ENCODE data around the gene PRKCQ. TPM values are rescaled to one million over a fixed set of nuclear protein-coding genes. Genes with fewer than 3 reads are reported as not detected.

Gene PRKCQ
- total and polyA plus RNA-seq, 2 of the 8 experiments (the other 6 are each of a cell fraction or from before 2014, with no cell fraction given), result 9.1 to 22.6 TPM

GRCh38 chr10:6423004-6423403, 157.1 kb downstream of the PRKCQ start:
- H2BK5ac ChIP-seq (ENCODE audit: low read depth, low read length), result no peak overlapping the region
- no peak overlapping the region for H2BK15ac ChIP-seq (ENCODE audit: low read length)
- H3K79me1 ChIP-seq (ENCODE audit: low read depth, low read length), result no peaks in the 10 kb centered on the region
- no peak overlapping the region for H2BK120ac ChIP-seq (replicated peaks; ENCODE audit: low read depth, low read length)
- peaks cover 0 to 4% (median 0%) of the 10 kb centered on the region in 4 experiments; a peak in 5 of 8 replicates for H3K36me3 ChIP-seq (ENCODE audit: control insufficient read depth in 2 of 4, insufficient read depth in 4 of 4, low read length in 3 of 4)
- WGBS, 2 experiments (ENCODE audit: extremely low coverage in 1 of 2, insufficient coverage in 1 of 2, insufficient read length in 1 of 2, insufficient replicate concordance in 2 of 2, low coverage in 1 of 2, low lambda C conversion rate in 2 of 2, missing lambda C conversion rate in 1 of 2), result 91% methylated on average over 4 of the region's 4 CpGs; no CpG with 5 or more reads in 1 of the 2 experiments
- no peak overlapping the region for H4K5ac ChIP-seq (ENCODE audit: insufficient read length, low read depth, low read length)
- H3K14ac ChIP-seq (ENCODE audit: insufficient read length), result no peak overlapping the region
- H2AK5ac ChIP-seq (ENCODE audit: low read depth, low read length), result no peak overlapping the region
- H3K79me2 ChIP-seq (ENCODE audit: control insufficient read depth in 1 of 2, insufficient read depth in 2 of 2, low read length in 2 of 2), result no peaks in the 10 kb centered on the region
- ChIA-PET CTCF (ENCODE audit: partially characterized antibody) (interaction anchor here (1.0 kb wide), 1 partner anchor 13 kb away, joined by 4 read pairs; no protein-coding TSS in a partner anchor), POLR2A (ENCODE audit: partially characterized antibody) (no interaction called here)
- no peaks in the 10 kb centered on the region for H3K4me1 ChIP-seq (replicated peaks in 1 of 4; ENCODE audit: control insufficient read depth in 3 of 4, insufficient read depth in 4 of 4, low read length in 3 of 4)
- no peak overlapping the region for H2AFZ ChIP-seq (ENCODE audit: low read length)
- no peak overlapping the region for H4K8ac ChIP-seq (ENCODE audit: extremely low read depth, insufficient read depth, low read length)
- H3K27ac ChIP-seq (ENCODE audit: low read depth, low read length), result no peak overlapping the region
- H3K27me3 ChIP-seq (replicated peaks in 1 of 4; ENCODE audit: control insufficient read depth in 3 of 4, extremely low read depth in 1 of 4, insufficient read depth in 3 of 4, low read length in 3 of 4), result no peaks in the 10 kb centered on the region
- no peak overlapping the region for H3K56ac ChIP-seq (replicated peaks; ENCODE audit: insufficient read length, low read depth, low read length)
- H3K9ac ChIP-seq (replicated peaks in 1 of 4; ENCODE audit: extremely low read depth in 1 of 4, low read depth in 3 of 4, low read length in 3 of 4), result no peak overlapping the region
- H2BK12ac ChIP-seq (ENCODE audit: low read depth, low read length), result no peak overlapping the region
- H3K23me2 ChIP-seq (ENCODE audit: low read depth, low read length), result peaks cover 2% of the 10 kb centered on the region; the same call in 1 of the 2 replicates
- FAIRE-seq (no peak), DNase-seq (ENCODE audit: low read depth in 1 of 2, low spot score in 2 of 2) (no peak)
- H4K20me1 ChIP-seq (replicated peaks in 1 of 2; ENCODE audit: control insufficient read depth in 1 of 2, insufficient read depth in 2 of 2, low read length in 2 of 2), result no peaks in the 10 kb centered on the region
- H3K23ac ChIP-seq (ENCODE audit: insufficient read length), result no peak overlapping the region
- no peak for TF ChIP-seq HDAC2 (IDR thresholded peaks at IDR 0.05; ENCODE audit: borderline replicate concordance in 1 of 2, low read depth in 2 of 2, low read length in 2 of 2)
- TF ChIP-seq RAD21 (IDR thresholded peaks at IDR 0.05 in 1 of 2, conservative IDR thresholded peaks at IDR 0.05 in 1 of 2; ENCODE audit: low read depth in 2 of 2, low read length in 2 of 2), result no peak
- TF ChIP-seq EGR1 (IDR thresholded peaks at IDR 0.05; ENCODE audit: borderline replicate concordance, low read depth, low read length), result no peak
- no peak for TF ChIP-seq RXRA (IDR thresholded peaks at IDR 0.05; ENCODE audit: insufficient read depth, low read depth, low read length)
- no peak for TF ChIP-seq ZNF274 (IDR thresholded peaks at IDR 0.05; ENCODE audit: borderline replicate concordance, extremely low read depth, low read length)
- TF ChIP-seq SIX5 (IDR thresholded peaks at IDR 0.05; ENCODE audit: low read depth, low read length), result no peak
- TF ChIP-seq SP2 (IDR thresholded peaks at IDR 0.05; ENCODE audit: low read length), result no peak
- TF ChIP-seq KDM5A (IDR thresholded peaks at IDR 0.05; ENCODE audit: low read length), result no peak
- no peak for TF ChIP-seq CEBPB (IDR thresholded peaks at IDR 0.05; ENCODE audit: low read depth, low read length)
- TF ChIP-seq CBX8 (IDR thresholded peaks at IDR 0.05; ENCODE audit: borderline replicate concordance, low read depth, low read length), result no peak
- TF ChIP-seq GABPA (IDR thresholded peaks at IDR 0.05; ENCODE audit: borderline replicate concordance, insufficient read depth, low read length), result no peak
- TF ChIP-seq TCF12 (IDR thresholded peaks at IDR 0.05; ENCODE audit: low read depth, low read length), result no peak
- no peak for TF ChIP-seq CHD2 (IDR thresholded peaks at IDR 0.05; ENCODE audit: low read length)
- TF ChIP-seq SIN3A (conservative IDR thresholded peaks at IDR 0.05 in 1 of 2, IDR thresholded peaks at IDR 0.05 in 1 of 2; ENCODE audit: low read depth in 1 of 2, low read length in 2 of 2), result no peak
- TF ChIP-seq POU5F1 (IDR thresholded peaks at IDR 0.05; ENCODE audit: low read depth, low read length), result no peak
- no peak overlapping the region for H3K18ac ChIP-seq (ENCODE audit: extremely low read depth, low read length)
- H3K9me3 ChIP-seq (ENCODE audit: insufficient read depth in 2 of 2, low read depth in 1 of 2, low read length in 1 of 2), result no peaks in the 10 kb centered on the region
- H3K4ac ChIP-seq (replicated peaks; ENCODE audit: insufficient read length, low read depth, low read length), result no peak overlapping the region
- H4K91ac ChIP-seq (replicated peaks; ENCODE audit: insufficient read length, low read length), result no peak overlapping the region
- no peak overlapping the region for H2BK20ac ChIP-seq (ENCODE audit: low read length)
- no peak overlapping the region for H3K4me2 ChIP-seq (ENCODE audit: insufficient read depth in 1 of 2, low read depth in 2 of 2, low read length in 2 of 2)
- no peak overlapping the region for H3K4me3 ChIP-seq (ENCODE audit: extremely low read depth in 1 of 4, insufficient read depth in 2 of 4, low read depth in 3 of 4, low read length in 4 of 4)
